ENCODE measurements around the gene GRID2.
"Not testable (repeated sequence)": the region's sequence is repeated elsewhere in the genome, so short reads cannot be mapped to it uniquely, and the experiment has no call there.

The GRID2 gene

GRCh38 chr4:93221771-93222170, 918.0 kb downstream of the GRID2 start:
- no peak for DNase-seq

GRCh38 chr4:93228021-93228420, 924.3 kb downstream of the GRID2 start:
- DNase-seq: no peak

GRCh38 chr4:93232883-93233282, 929.1 kb downstream of the GRID2 start:
- DNase-seq: no peak

GRCh38 chr4:93237521-93237920, 933.8 kb downstream of the GRID2 start:
- no peak for DNase-seq

- no peak for DNase-seq
These were observed 939.5 kb downstream of the GRID2 start for GRCh38 chr4:93243262-93243661.

GRCh38 chr4:93261207-93261606, 957.4 kb downstream of the GRID2 start:
- no peak for DNase-seq

GRCh38 chr4:93263166-93263565, 959.4 kb downstream of the GRID2 start:
- no peak for DNase-seq

- DNase-seq: no peak
These were observed 964.0 kb downstream of the GRID2 start for GRCh38 chr4:93267747-93268146.

GRCh38 chr4:93285346-93285745, 981.6 kb downstream of the GRID2 start:
- DNase-seq: no peak

- DNase-seq: no peak
These were observed 985.5 kb downstream of the GRID2 start for GRCh38 chr4:93289241-93289640.

GRCh38 chr4:93289831-93290230, 986.1 kb downstream of the GRID2 start:
- DNase-seq: no peak

- no peak for DNase-seq
These were observed 995.4 kb downstream of the GRID2 start for GRCh38 chr4:93299118-93299517.

GRCh38 chr4:93300780-93301555, 997.2 kb downstream of the GRID2 start:
- not testable (repeated sequence) for DNase-seq

- no peak for DNase-seq
These were observed 998.5 kb downstream of the GRID2 start for GRCh38 chr4:93302310-93302709.

GRCh38 chr4:93303440-93303839, 999.7 kb downstream of the GRID2 start:
- DNase-seq: no peak

GRCh38 chr4:93312299-93312698, 1008.5 kb downstream of the GRID2 start:
- no peak for DNase-seq

GRCh38 chr4:93313197-93313596, 1009.4 kb downstream of the GRID2 start:
- DNase-seq: no peak

GRCh38 chr4:93317057-93317456, 1013.3 kb downstream of the GRID2 start:
- no peak for DNase-seq

GRCh38 chr4:93317561-93317960, 1013.8 kb downstream of the GRID2 start:
- no peak for DNase-seq

- DNase-seq: no peak
These were observed 1015.3 kb downstream of the GRID2 start for GRCh38 chr4:93319041-93319440.

- no peak for DNase-seq
These were observed 1016.6 kb downstream of the GRID2 start for GRCh38 chr4:93320356-93320755.

GRCh38 chr4:93327346-93327745, 1023.6 kb downstream of the GRID2 start:
- DNase-seq: no peak

- DNase-seq: no peak
These were observed 1030.2 kb downstream of the GRID2 start for GRCh38 chr4:93334003-93334402.

GRCh38 chr4:93337196-93337595, 1033.4 kb downstream of the GRID2 start:
- DNase-seq: no peak

- DNase-seq: no peak
These were observed 1039.0 kb downstream of the GRID2 start for GRCh38 chr4:93342738-93343137.

Data from activated naive CD4-positive, alpha-beta T cell treated with Interleukin-2 at 50 U/mL for 16 hours (primary cell).